GM23338 (cell line): ENCODE results near the gene PCP4. TPM values are rescaled to one million over a fixed set of nuclear protein-coding genes. Genes with fewer than 3 reads are reported as not detected.

Source experiments
- ATAC-seq: fragments of 200-7000 bp; cut with Tn5 transposase; 3 replicates; pipeline ENCODE4 v1.9.1; 2020
- DNase-seq: peaks from one replicate; pipeline ENCODE4 v3.0.0-alpha.2; 2015; ENCODE audit warnings: low spot score
- H2AFZ ChIP-seq: fragments of 200-600 bp; sonication (generic); 2 replicates; pipeline ENCODE4 v1.8.0; 2016; ENCODE audit warnings: antibody characterized with exemption, mild to moderate bottlenecking, moderate library complexity
- H3F3A ChIP-seq: fragments of 200-600 bp; sonication (generic); replicated peaks from 2 replicates; pipeline ENCODE4 v1.8.0; 2017; ENCODE audit warnings: antibody characterized with exemption, mixed run types, low read depth
- H3K27ac ChIP-seq: fragments of 200-600 bp; sonication (generic); 2 replicates; pipeline ENCODE4 v1.6.1; 2016; ENCODE audit warnings: low read depth
- H3K27me3 ChIP-seq: fragments of 200-600 bp; sonication (generic); 2 replicates; pipeline ENCODE4 v1.8.0; 2016; ENCODE audit warnings: mild to moderate bottlenecking, mixed run types, moderate library complexity; ENCODE audit not compliant: insufficient read depth
- H3K36me3 ChIP-seq: fragments of 200-600 bp; sonication (generic); 2 replicates; pipeline ENCODE4 v1.8.0; 2016; ENCODE audit warnings: mild to moderate bottlenecking; ENCODE audit not compliant: insufficient read depth
- H3K4me1 ChIP-seq: fragments of 200-600 bp; sonication (generic); 2 replicates; pipeline ENCODE4 v1.8.0; 2016; ENCODE audit warnings: mild to moderate bottlenecking, moderate library complexity; ENCODE audit not compliant: insufficient read depth
- H3K4me2 ChIP-seq: fragments of 200-600 bp; sonication (generic); 2 replicates; pipeline ENCODE4 v1.7.1; 2017; ENCODE audit warnings: mixed run types
- H3K4me3 ChIP-seq: fragments of 200-600 bp; sonication (generic); 2 replicates; pipeline ENCODE4 v1.6.1; 2016; ENCODE audit warnings: mixed run types
- H3K79me2 ChIP-seq: fragments of 200-600 bp; sonication (generic); replicated peaks from 2 replicates; pipeline ENCODE4 v1.8.0; 2017; ENCODE audit warnings: mild to moderate bottlenecking; ENCODE audit not compliant: insufficient read depth
- H3K9me2 ChIP-seq: fragments of 200-600 bp; sonication (generic); 2 replicates; pipeline ENCODE4 v1.8.0; 2017; ENCODE audit not compliant: insufficient read depth
- H4K20me1 ChIP-seq: fragments of 200-600 bp; sonication (generic); replicated peaks from 2 replicates; pipeline ENCODE4 v1.8.0; 2017; ENCODE audit warnings: mild to moderate bottlenecking; ENCODE audit not compliant: insufficient read depth
- H3K27ac Mint-ChIP-seq: 2 replicates; pipeline ENCODE4 v1.8.0; 2020; ENCODE audit warnings: inconsistent platforms, mild to moderate bottlenecking, moderate library complexity, mixed read lengths
- H3K27me3 Mint-ChIP-seq: 3 replicates; pipeline ENCODE4 v1.8.0; 2022; ENCODE audit warnings: low read depth, mild to moderate bottlenecking, moderate library complexity, mixed read lengths, inconsistent platforms; ENCODE audit not compliant: insufficient read depth, poor library complexity
- H3K36me3 Mint-ChIP-seq: 3 replicates; pipeline ENCODE4 v1.8.0; 2021; ENCODE audit warnings: low read depth, mild to moderate bottlenecking, inconsistent platforms, moderate library complexity, mixed read lengths
- H3K4me1 Mint-ChIP-seq: 3 replicates; pipeline ENCODE4 v1.8.0; 2020; ENCODE audit warnings: mild to moderate bottlenecking, inconsistent platforms, mixed read lengths
- H3K4me3 Mint-ChIP-seq: 3 replicates; pipeline ENCODE4 v1.8.0; 2021; ENCODE audit warnings: moderate library complexity, mild to moderate bottlenecking, inconsistent platforms, mixed read lengths
- H3K9me3 Mint-ChIP-seq: 3 replicates; pipeline ENCODE4 v1.8.0; 2020; ENCODE audit warnings: moderate library complexity, mild to moderate bottlenecking, inconsistent platforms, mixed read lengths
- CREB1 ChIP-seq: fragments of 250-450 bp; sonication (Bioruptor Pico); IDR thresholded peaks from 2 replicates; pipeline ENCODE4 v1.5.0; 2020; ENCODE audit warnings: low read depth, mild to moderate bottlenecking, moderate library complexity
- CTCF ChIP-seq, 2 experiments: fragments of 200-600 bp in 1 of 2; sonication (generic) in 1 of 2; conservative IDR thresholded peaks; 2 replicates each; pipeline versions ENCODE4 v1.5.1 to v1.6.1; 2016 to 2017; ENCODE audit warnings: antibody characterized with exemption in 2 of 2, low read depth in 2 of 2, mild to moderate bottlenecking in 2 of 2, moderate library complexity in 1 of 2
- EZH2phosphoT487 ChIP-seq: fragments of 200-600 bp; sonication (generic); IDR thresholded peaks from one replicate; pipeline ENCODE4 v1.8.1; 2018; ENCODE audit warnings: antibody characterized with exemption; ENCODE audit not compliant: unreplicated experiment
- JUNB ChIP-seq: IDR thresholded peaks from one replicate; pipeline ENCODE4 v1.6.1; 2016; ENCODE audit warnings: antibody characterized with exemption; ENCODE audit not compliant: unreplicated experiment
- POLR2AphosphoS5 ChIP-seq: IDR thresholded peaks from 2 replicates; pipeline ENCODE4 v1.6.1; 2016; ENCODE audit warnings: antibody characterized with exemption, low read depth
- ZNF331 ChIP-seq: fragments of 250-450 bp; sonication (Bioruptor Pico); IDR thresholded peaks from 2 replicates; pipeline ENCODE4 v1.5.0; 2020; ENCODE audit warnings: low read depth, mild to moderate bottlenecking, moderate library complexity
- ZNF462 ChIP-seq: fragments of 250-450 bp; sonication (Bioruptor Pico); IDR thresholded peaks from 2 replicates; pipeline ENCODE4 v1.5.0; 2020; ENCODE audit warnings: mild to moderate bottlenecking, moderate library complexity
- polyA plus RNA-seq: library from polyadenylated mRNA; unstranded; fragments of >200 nt; fragmentation: Nextera tagmentation; extraction: Ambion mirVana; gene quantifications from 2 replicates; pipeline ENCODE4 v1.2.1, GENCODE V29; 2016
- total RNA-seq: library from RNA; depleted of rRNA; stranded (reverse); fragments of >200 nt; shearing (Covaris generic); gene quantifications from 2 replicates; pipeline ENCODE4 v1.2.3, GENCODE V29; 2014

PCP4 gene
- total and polyA plus RNA-seq, 2 experiments from 2014 or later: 7.3 TPM; not detected in 1

GRCh38 chr21:39923476-39923875 lies 56.2 kb downstream of the PCP4 start (continued):
- no peak for TF ChIP-seq CTCF (conservative IDR thresholded peaks at IDR 0.05; ENCODE audit: low read depth in 2 of 2)

- Mint-ChIP-seq H3K36me3 (no peaks in the 10 kb centered on the region), H3K4me3 (no peak overlapping the region), H3K27me3 (peaks cover 8% of the 10 kb centered on the region), H3K27ac (peak overlapping the region; percentile 84; the same call in 1 of the 2 replicates), H3K9me3 (peaks cover 3% of the 10 kb centered on the region; the same call in 1 of the 3 replicates), H3K4me1 (peaks cover 18% of the 10 kb centered on the region)
- Histone ChIP-seq H3K4me3 (no peak overlapping the region), H3F3A (no peaks in the 10 kb centered on the region), H3K4me1 (no peaks in the 10 kb centered on the region), H3K27me3 (no peaks in the 10 kb centered on the region), H3K27ac (no peak overlapping the region), H3K36me3 (no peaks in the 10 kb centered on the region), H2AFZ (no peak overlapping the region), H3K79me2 (no peaks in the 10 kb centered on the region), H3K9me2 (no peaks in the 10 kb centered on the region), H4K20me1 (no peaks in the 10 kb centered on the region), H3K4me2 (no peak overlapping the region)
- DNase-seq (peak; percentile 56), ATAC-seq (peak; percentile 76)
- TF ChIP-seq CTCF (conservative IDR thresholded peaks at IDR 0.05; ENCODE audit: low read depth in 2 of 2): peak; percentile 34 to 53; a peak in 3 of 4 replicates
- no peak for TF ChIP-seq ZNF331 (CRISPR knock-in tag)
Observed at GRCh38 chr21:39924577-39925308, 57.5 kb downstream of the PCP4 start.

GRCh38 chr21:39927304-39927886 lies 60.2 kb downstream of the PCP4 start:
- Histone ChIP-seq H3K27ac (no peak overlapping the region), H4K20me1 (no peaks in the 10 kb centered on the region), H3K27me3 (no peaks in the 10 kb centered on the region), H3K9me2 (peaks cover 10% of the 10 kb centered on the region; the same call in 1 of the 2 replicates), H3K79me2 (no peaks in the 10 kb centered on the region), H3F3A (no peaks in the 10 kb centered on the region), H2AFZ (no peak overlapping the region), H3K4me2 (no peak overlapping the region), H3K4me1 (no peaks in the 10 kb centered on the region), H3K36me3 (no peaks in the 10 kb centered on the region), H3K4me3 (no peak overlapping the region)
- peak; percentile 81 for ATAC-seq
- no peak overlapping the region for H3K27ac Mint-ChIP-seq
- no peaks in the 10 kb centered on the region for H3K36me3 Mint-ChIP-seq
- H3K27me3 Mint-ChIP-seq: peaks cover 8% of the 10 kb centered on the region
- peak; percentile 17 for DNase-seq
- peaks cover 3% of the 10 kb centered on the region; the same call in 1 of the 3 replicates for H3K9me3 Mint-ChIP-seq
- no peak overlapping the region for H3K4me3 Mint-ChIP-seq
- H3K4me1 Mint-ChIP-seq: peaks cover 18% of the 10 kb centered on the region
- TF ChIP-seq ZNF462 (CRISPR knock-in tag) (no peak), ZNF331 (CRISPR knock-in tag) (no peak), JUNB (no peak), POLR2AphosphoS5 (no peak), CREB1 (CRISPR knock-in tag) (no peak), EZH2phosphoT487 (no peak)
